ENCODE data around the gene PACRG. TPM values are rescaled to one million over a fixed set of nuclear protein-coding genes. Genes with fewer than 3 reads are reported as not detected.

The PACRG gene
- polyA plus RNA-seq, 1 of the 3 experiments (the other 2 are of a cell fraction) = 0.56 TPM

DNA sequence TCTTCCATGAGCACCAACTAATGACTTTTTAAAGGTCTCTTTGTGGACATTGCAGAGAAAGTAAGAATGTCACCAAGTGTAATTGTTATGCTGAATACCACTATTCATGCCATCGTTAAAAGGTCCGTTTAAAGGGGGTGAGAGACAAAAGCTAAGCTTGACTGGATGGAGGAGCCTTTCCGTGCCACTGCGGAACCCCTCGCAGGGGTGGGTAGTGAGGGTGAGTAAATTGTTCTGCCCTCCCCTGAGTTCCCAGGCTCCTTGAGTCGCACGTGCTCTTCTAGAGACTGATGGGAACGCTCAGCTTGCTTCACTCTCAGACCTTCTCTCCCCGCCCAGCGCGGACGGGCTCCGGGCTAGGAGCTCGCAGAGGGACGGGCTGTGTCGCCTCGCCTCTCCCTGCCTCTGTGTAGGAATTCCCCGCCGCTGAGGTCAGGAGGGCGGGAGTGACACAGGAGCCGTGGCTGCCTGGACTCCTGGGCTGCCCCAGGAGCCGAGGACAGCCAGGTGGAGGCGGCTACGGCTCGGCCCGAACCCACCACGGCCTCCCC, 371.9 kb downstream of the PACRG start:
- no peak for DNase-seq
- no peaks in the 10 kb centered on the region for H3K27me3 ChIP-seq (ENCODE audit: insufficient read depth)
- no peak overlapping the region for H3K9ac ChIP-seq
- no peaks in the 10 kb centered on the region for H3K36me3 ChIP-seq (replicated peaks in 1 of 2; ENCODE audit: control insufficient read depth in 1 of 2, insufficient read depth in 2 of 2, low read length in 1 of 2)
- TF ChIP-seq, protein P1, sequence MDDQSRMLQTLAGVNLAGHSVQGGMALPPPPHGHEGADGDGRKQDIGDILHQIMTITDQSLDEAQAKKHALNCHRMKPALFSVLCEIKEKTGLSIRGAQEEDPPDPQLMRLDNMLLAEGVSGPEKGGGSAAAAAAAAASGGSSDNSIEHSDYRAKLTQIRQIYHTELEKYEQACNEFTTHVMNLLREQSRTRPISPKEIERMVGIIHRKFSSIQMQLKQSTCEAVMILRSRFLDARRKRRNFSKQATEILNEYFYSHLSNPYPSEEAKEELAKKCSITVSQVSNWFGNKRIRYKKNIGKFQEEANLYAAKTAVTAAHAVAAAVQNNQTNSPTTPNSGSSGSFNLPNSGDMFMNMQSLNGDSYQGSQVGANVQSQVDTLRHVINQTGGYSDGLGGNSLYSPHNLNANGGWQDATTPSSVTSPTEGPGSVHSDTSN (IDR thresholded peaks at IDR 0.05) = no peak
- TF ChIP-seq GATA2 (CRISPR knock-in tag; IDR thresholded peaks at IDR 0.05) (no peak), RCOR1 (IDR thresholded peaks at IDR 0.05; ENCODE audit: low read length) (no peak), TEAD4 (IDR thresholded peaks at IDR 0.05; ENCODE audit: borderline replicate concordance, insufficient read depth) (no peak), NRF1 (IDR thresholded peaks at IDR 0.05; ENCODE audit: low read depth, low read length) (no peak), TAF1 (IDR thresholded peaks at IDR 0.05; ENCODE audit: borderline replicate concordance, low read depth, low read length) (no peak), RXRA (IDR thresholded peaks at IDR 0.05; ENCODE audit: borderline replicate concordance, low read depth) (no peak), NFIC (IDR thresholded peaks at IDR 0.05; ENCODE audit: borderline replicate concordance) (no peak), FOSL2 (IDR thresholded peaks at IDR 0.05; ENCODE audit: borderline replicate concordance, low read depth) (no peak), MEF2A (IDR thresholded peaks at IDR 0.05; ENCODE audit: borderline replicate concordance, low read depth) (no peak)
- TF ChIP-seq, protein P2, sequence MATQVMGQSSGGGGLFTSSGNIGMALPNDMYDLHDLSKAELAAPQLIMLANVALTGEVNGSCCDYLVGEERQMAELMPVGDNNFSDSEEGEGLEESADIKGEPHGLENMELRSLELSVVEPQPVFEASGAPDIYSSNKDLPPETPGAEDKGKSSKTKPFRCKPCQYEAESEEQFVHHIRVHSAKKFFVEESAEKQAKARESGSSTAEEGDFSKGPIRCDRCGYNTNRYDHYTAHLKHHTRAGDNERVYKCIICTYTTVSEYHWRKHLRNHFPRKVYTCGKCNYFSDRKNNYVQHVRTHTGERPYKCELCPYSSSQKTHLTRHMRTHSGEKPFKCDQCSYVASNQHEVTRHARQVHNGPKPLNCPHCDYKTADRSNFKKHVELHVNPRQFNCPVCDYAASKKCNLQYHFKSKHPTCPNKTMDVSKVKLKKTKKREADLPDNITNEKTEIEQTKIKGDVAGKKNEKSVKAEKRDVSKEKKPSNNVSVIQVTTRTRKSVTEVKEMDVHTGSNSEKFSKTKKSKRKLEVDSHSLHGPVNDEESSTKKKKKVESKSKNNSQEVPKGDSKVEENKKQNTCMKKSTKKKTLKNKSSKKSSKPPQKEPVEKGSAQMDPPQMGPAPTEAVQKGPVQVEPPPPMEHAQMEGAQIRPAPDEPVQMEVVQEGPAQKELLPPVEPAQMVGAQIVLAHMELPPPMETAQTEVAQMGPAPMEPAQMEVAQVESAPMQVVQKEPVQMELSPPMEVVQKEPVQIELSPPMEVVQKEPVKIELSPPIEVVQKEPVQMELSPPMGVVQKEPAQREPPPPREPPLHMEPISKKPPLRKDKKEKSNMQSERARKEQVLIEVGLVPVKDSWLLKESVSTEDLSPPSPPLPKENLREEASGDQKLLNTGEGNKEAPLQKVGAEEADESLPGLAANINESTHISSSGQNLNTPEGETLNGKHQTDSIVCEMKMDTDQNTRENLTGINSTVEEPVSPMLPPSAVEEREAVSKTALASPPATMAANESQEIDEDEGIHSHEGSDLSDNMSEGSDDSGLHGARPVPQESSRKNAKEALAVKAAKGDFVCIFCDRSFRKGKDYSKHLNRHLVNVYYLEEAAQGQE (IDR thresholded peaks at IDR 0.05; ENCODE audit: low read depth, low read length) = no peak
- no peak overlapping the region for H3K4me3 ChIP-seq (ENCODE audit: low read depth in 2 of 2, low read length in 1 of 2)
- WGBS (ENCODE audit: low lambda C conversion rate) = 84% methylated on average over 16 of the region's 27 CpGs
- H3K4me2 ChIP-seq = no peak overlapping the region
- H2AFZ ChIP-seq (ENCODE audit: low read depth) = no peak overlapping the region
- H4K20me1 ChIP-seq (ENCODE audit: insufficient read depth) = no peaks in the 10 kb centered on the region
- CTCF ChIA-PET = interaction anchor here (1.1 kb wide), 1 partner anchor 14 kb away, joined by 3 read pairs; no protein-coding TSS in a partner anchor
- POLR2A ChIA-PET = no interaction called here
- H3K79me2 ChIP-seq (ENCODE audit: insufficient read depth) = no peaks in the 10 kb centered on the region
- H3K9me3 ChIP-seq = no peaks in the 10 kb centered on the region
- H3F3A ChIP-seq (replicated peaks; ENCODE audit: insufficient read depth) = no peaks in the 10 kb centered on the region
- no peak overlapping the region for H3K27ac ChIP-seq (ENCODE audit: low read depth in 2 of 2, low read length in 1 of 2)
- H3K9me2 ChIP-seq = no peaks in the 10 kb centered on the region
- no peaks in the 10 kb centered on the region; a peak in 1 of 4 replicates for H3K4me1 ChIP-seq (ENCODE audit: control insufficient read depth in 1 of 2, insufficient read depth in 2 of 2, low read depth in 1 of 2, low read length in 1 of 2)

DNA sequence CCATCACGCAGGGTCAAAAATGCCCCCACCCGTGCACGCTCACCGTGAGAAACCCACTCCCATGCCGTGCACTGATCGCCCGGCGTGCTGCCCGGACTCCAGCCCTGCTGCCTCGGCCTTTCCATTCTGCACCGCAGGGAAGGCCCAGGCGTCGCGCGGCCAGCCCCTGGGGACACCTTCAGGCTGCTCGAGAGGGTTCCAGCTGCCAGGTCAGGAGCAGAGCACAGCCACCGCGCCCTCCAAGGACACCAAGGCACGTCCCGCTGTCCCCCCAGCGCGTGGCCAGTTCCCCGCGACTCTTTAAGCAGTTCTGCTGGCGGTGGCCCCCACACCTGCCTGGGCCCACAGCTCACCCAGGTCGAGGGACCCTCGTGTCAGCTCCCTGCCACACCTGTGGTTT, 372.5 kb downstream of the PACRG start:
- Histone ChIP-seq H3K79me2 (ENCODE audit: insufficient read depth) (no peaks in the 10 kb centered on the region), H3K36me3 (replicated peaks in 1 of 2; ENCODE audit: control insufficient read depth in 1 of 2, insufficient read depth in 2 of 2, low read length in 1 of 2) (no peaks in the 10 kb centered on the region), H4K20me1 (ENCODE audit: insufficient read depth) (no peaks in the 10 kb centered on the region), H3K27me3 (ENCODE audit: insufficient read depth) (no peaks in the 10 kb centered on the region), H3F3A (replicated peaks; ENCODE audit: insufficient read depth) (no peaks in the 10 kb centered on the region), H2AFZ (ENCODE audit: low read depth) (no peak overlapping the region), H3K9me2 (no peaks in the 10 kb centered on the region), H3K4me3 (ENCODE audit: low read depth in 2 of 2, low read length in 1 of 2) (no peak overlapping the region), H3K27ac (ENCODE audit: low read depth in 2 of 2, low read length in 1 of 2) (no peak overlapping the region), H3K4me2 (no peak overlapping the region), H3K9me3 (no peaks in the 10 kb centered on the region), H3K4me1 (ENCODE audit: control insufficient read depth in 1 of 2, insufficient read depth in 2 of 2, low read depth in 1 of 2, low read length in 1 of 2) (no peaks in the 10 kb centered on the region; a peak in 1 of 4 replicates), H3K9ac (no peak overlapping the region)
- TF ChIP-seq, protein P1 (IDR thresholded peaks at IDR 0.05) = no peak
- TF ChIP-seq JUND (IDR thresholded peaks at IDR 0.05) (no peak), TAF1 (IDR thresholded peaks at IDR 0.05; ENCODE audit: borderline replicate concordance, low read depth, low read length) (no peak), RCOR1 (IDR thresholded peaks at IDR 0.05; ENCODE audit: low read length) (no peak), FOXJ3 (CRISPR knock-in tag; IDR thresholded peaks at IDR 0.05) (no peak)
- TF ChIP-seq, protein P3, sequence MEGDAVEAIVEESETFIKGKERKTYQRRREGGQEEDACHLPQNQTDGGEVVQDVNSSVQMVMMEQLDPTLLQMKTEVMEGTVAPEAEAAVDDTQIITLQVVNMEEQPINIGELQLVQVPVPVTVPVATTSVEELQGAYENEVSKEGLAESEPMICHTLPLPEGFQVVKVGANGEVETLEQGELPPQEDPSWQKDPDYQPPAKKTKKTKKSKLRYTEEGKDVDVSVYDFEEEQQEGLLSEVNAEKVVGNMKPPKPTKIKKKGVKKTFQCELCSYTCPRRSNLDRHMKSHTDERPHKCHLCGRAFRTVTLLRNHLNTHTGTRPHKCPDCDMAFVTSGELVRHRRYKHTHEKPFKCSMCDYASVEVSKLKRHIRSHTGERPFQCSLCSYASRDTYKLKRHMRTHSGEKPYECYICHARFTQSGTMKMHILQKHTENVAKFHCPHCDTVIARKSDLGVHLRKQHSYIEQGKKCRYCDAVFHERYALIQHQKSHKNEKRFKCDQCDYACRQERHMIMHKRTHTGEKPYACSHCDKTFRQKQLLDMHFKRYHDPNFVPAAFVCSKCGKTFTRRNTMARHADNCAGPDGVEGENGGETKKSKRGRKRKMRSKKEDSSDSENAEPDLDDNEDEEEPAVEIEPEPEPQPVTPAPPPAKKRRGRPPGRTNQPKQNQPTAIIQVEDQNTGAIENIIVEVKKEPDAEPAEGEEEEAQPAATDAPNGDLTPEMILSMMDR (IDR thresholded peaks at IDR 0.05) = no peak
- TF ChIP-seq, protein P4, sequence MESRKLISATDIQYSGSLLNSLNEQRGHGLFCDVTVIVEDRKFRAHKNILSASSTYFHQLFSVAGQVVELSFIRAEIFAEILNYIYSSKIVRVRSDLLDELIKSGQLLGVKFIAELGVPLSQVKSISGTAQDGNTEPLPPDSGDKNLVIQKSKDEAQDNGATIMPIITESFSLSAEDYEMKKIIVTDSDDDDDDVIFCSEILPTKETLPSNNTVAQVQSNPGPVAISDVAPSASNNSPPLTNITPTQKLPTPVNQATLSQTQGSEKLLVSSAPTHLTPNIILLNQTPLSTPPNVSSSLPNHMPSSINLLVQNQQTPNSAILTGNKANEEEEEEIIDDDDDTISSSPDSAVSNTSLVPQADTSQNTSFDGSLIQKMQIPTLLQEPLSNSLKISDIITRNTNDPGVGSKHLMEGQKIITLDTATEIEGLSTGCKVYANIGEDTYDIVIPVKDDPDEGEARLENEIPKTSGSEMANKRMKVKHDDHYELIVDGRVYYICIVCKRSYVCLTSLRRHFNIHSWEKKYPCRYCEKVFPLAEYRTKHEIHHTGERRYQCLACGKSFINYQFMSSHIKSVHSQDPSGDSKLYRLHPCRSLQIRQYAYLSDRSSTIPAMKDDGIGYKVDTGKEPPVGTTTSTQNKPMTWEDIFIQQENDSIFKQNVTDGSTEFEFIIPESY (IDR thresholded peaks at IDR 0.05; ENCODE audit: borderline replicate concordance, low read depth) = no peak
- WGBS (ENCODE audit: low lambda C conversion rate) = 34% methylated on average over 4 of the region's 27 CpGs
- no peak for DNase-seq
- POLR2A ChIA-PET = no interaction called here
- CTCF ChIA-PET = interaction anchor here (1.1 kb wide), 2 partner anchors 9 to 15 kb away, joined by 3 to 4 read pairs; no protein-coding TSS in a partner anchor
